ENCODE results near the gene MYO15A.
A peak's percentile ranks its signal among the peaks of the same experiment; 100 is the strongest.

MYO15A gene

GRCh38 chr17:18129041-18129502, 20.5 kb downstream of the MYO15A start:
- FAIRE-seq (no peak), DNase-seq (ENCODE audit: insufficient read length, low spot score) (no peak)

GRCh38 chr17:18132711-18133110, 24.2 kb downstream of the MYO15A start:
- no peak for FAIRE-seq
- no peak for DNase-seq (ENCODE audit: insufficient read length, low spot score)

- FAIRE-seq (no peak), DNase-seq (ENCODE audit: insufficient read length, low spot score) (no peak)
Observed at GRCh38 chr17:18136357-18136756, 27.8 kb downstream of the MYO15A start.

- FAIRE-seq (no peak), DNase-seq (ENCODE audit: insufficient read length, low spot score) (no peak)
Observed at GRCh38 chr17:18138065-18138749, 29.7 kb downstream of the MYO15A start.

- DNase-seq (ENCODE audit: insufficient read length, low spot score) (no peak), FAIRE-seq (no peak)
Observed at GRCh38 chr17:18139092-18139491, 30.5 kb downstream of the MYO15A start.

- DNase-seq (ENCODE audit: insufficient read length, low spot score) (no peak), FAIRE-seq (no peak)
Observed at GRCh38 chr17:18139498-18139897, 30.9 kb downstream of the MYO15A start.

GRCh38 chr17:18139949-18140348, 31.4 kb downstream of the MYO15A start:
- no peak for FAIRE-seq
- DNase-seq (ENCODE audit: insufficient read length, low spot score): no peak

DNA sequence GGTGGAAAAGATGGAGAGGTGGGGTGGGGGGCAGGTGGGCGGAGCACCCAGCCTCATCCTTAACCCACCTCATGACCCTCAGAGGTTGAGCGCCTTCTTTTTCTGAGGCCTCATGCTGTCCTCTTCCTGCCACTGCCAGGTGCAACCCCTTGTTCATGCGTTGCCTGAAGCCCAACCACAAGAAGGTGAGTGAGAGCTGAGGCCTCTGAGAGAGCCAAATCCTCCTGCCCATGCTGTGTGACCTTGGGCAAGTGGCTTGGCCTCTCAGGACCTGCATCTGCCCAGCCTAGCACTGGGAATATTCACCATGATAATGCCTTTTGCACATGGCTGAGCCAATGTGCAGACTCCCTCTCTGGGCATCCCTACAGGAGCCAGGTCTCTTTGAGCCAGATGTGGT, 32.1 kb downstream of the MYO15A start:
- FAIRE-seq (no peak), DNase-seq (ENCODE audit: insufficient read length, low spot score) (no peak)

DNA sequence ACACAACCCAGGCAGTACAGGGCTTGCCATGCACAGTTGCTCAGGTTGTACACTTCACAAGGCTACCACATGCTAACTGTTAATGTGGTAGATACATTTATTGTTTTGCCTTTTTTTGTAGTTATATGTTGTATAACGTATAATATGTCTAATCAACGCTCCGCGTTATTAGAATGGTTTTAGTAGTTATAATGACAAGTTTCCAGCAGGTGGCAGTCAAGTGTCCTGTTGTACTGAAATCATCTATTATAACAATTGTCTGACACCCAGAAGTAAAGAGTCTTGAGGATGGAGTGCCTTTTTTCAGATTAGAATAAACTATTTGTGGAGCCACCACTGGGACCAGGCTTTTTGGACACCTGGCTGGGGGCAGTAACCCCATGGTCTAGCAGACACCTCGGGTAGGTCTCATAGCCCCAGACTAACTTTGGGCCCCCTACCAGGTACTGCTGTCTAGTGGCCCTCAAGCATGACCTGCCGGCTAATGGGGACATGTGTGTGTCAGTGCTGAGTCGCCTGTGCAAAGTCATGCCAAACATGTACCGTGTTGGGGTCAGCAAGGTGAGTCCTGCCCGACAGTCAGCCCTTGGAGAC, 32.8 kb downstream of the MYO15A start:
- FAIRE-seq: peak; percentile 76
- no peak for DNase-seq (ENCODE audit: insufficient read length, low spot score)

DNA sequence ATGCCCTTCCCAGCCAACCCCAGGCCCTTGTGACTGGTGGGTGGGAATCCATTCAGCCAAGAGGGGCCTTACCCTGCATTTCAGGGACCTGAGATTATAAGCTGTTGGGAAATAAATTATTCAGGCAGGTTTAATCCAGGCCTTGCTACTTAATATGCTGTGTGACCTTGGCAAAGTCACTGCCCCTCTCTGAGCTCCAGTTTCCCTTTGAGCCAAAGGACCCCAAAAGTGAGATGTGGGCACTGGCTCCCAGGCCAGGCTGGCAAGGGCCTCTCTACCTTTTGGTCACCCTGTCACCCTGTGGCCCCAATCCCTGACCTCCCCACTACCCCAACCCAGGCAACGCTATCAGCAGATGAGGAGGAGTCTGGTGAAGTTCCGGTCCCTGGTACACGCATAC, 33.9 kb downstream of the MYO15A start:
- FAIRE-seq: no peak
- DNase-seq (ENCODE audit: insufficient read length, low spot score): no peak

- no peak for DNase-seq (ENCODE audit: insufficient read length, low spot score)
- no peak for FAIRE-seq
Observed at GRCh38 chr17:18143044-18143936, 34.7 kb downstream of the MYO15A start.

GRCh38 chr17:18144261-18144660, 35.7 kb downstream of the MYO15A start:
- no peak for FAIRE-seq
- DNase-seq (ENCODE audit: insufficient read length, low spot score): no peak

DNA sequence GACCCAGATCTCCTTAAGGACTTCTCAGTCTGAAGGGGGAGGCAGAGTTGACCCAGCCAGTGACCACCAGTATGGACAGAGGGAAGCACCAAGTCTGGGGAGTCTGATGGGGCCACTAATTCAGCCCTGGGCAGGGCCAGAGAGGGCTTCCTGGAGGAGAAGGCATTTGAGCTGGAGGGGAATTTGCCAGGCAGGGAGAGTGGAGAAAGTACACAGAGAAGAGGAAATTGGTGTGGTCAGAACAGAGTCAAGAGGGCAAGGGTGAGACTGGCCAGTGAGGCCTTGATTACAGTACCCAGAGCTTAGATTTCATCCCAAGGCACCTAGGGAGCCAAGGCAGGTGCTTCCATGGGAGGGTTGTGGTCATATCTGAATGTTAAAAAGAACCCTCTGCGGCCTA, 36.3 kb downstream of the MYO15A start:
- DNase-seq (ENCODE audit: insufficient read length, low spot score) (no peak), FAIRE-seq (no peak)

DNA sequence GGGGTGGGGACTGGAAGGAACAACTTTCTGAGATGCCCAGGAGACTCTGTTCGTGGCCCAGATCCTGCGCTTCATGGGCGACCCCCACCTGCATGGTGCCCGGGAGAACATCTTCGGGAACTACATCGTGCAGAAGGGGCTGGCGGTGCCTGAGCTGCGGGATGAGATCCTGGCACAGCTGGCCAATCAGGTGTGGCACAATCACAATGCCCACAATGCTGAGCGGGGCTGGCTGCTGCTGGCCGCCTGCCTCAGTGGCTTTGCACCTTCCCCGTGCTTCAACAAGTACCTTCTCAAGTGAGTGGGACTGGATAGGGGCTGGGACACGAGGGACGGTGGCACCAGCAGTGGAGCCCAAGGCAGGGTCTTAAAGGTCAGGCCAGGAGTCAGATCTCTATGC, 37.3 kb downstream of the MYO15A start:
- FAIRE-seq (no peak), DNase-seq (ENCODE audit: insufficient read length, low spot score) (no peak)

GRCh38 chr17:18146259-18146658, 37.7 kb downstream of the MYO15A start:
- FAIRE-seq (no peak), DNase-seq (ENCODE audit: insufficient read length, low spot score) (no peak)

DNA sequence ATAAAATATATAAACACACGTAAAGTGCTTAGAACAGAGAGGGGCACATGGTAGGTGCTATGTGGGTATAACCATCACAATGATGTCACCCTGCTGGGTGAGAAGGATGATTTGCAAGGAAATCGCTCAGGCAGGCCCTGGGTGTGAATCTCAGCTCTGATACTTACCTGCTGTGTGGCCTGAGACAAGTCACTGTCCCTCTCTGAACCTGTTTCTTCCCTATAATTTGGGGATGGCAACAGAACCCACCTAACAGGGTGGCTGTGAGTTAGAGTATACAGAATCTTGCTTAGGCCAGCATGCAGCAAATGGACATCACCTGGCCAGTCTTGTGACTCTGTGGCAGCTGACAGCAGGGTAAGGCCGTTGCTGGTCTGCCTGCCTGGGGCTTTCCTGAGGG, 38.4 kb downstream of the MYO15A start:
- FAIRE-seq: no peak
- DNase-seq (ENCODE audit: insufficient read length, low spot score): no peak

- FAIRE-seq: no peak
Observed at GRCh38 chr17:18148586-18148985, 40.0 kb downstream of the MYO15A start.

GRCh38 chr17:18151290-18151689, 42.7 kb downstream of the MYO15A start:
- FAIRE-seq: no peak

More at GRCh38 chr17:18148586-18148985, 40.0 kb downstream of the MYO15A start:
- no peak for DNase-seq (ENCODE audit: insufficient read length, low spot score)

GRCh38 chr17:18155179-18155578, 46.6 kb downstream of the MYO15A start:
- DNase-seq (ENCODE audit: insufficient read length, low spot score) (no peak), FAIRE-seq (no peak)

More at GRCh38 chr17:18151290-18151689, 42.7 kb downstream of the MYO15A start:
- DNase-seq (ENCODE audit: insufficient read length, low spot score): no peak

DNA sequence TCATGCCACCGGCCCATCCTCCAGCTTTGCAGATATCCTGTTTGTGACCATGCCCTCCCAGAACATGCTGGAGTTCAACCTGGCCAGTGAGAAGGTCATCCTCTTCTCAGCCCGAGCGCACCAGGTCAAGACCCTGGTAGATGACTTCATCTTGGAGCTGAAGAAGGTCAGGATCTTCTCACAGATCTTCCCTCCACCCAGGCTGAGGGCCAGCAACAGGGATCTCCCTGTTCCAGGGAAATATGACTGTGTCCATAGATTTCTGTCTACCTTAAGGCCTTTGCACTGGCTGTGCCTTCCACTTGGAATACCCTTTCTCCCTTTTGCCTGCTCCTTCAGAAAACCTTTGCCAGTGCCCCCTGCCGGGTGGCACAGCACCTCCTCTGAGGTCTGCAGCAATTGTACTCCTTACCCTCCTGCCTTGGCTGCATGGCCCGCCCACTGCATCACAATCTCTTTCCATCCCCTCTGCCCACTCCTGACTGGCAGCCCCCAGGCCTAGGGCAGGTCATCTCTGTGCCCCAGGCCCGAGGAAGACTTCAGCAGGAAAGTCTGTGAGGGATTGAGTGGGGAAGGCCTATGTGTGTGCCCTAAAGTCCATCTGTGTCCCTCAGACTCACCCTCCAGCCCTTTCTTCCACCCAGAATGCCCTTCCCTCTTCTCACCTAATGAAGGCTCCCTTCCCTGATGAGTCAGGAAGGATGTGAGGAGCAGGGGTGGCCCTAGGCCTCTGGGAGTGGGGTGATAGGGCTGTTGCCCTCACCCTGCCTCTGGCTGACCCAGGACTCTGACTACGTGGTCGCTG, 47.8 kb downstream of the MYO15A start:
- DNase-seq (ENCODE audit: insufficient read length, low spot score): no peak
- FAIRE-seq: no peak

GRCh38 chr17:18156976-18157280, 48.4 kb downstream of the MYO15A start:
- FAIRE-seq: no peak
- no peak for DNase-seq (ENCODE audit: insufficient read length, low spot score)

Measured in GM19239 (cell line).